ENCODE results near the gene PLEKHA5. TPM values are rescaled to one million over a fixed set of nuclear protein-coding genes. Genes with fewer than 3 reads are reported as not detected.

Gene PLEKHA5
- total and polyA plus RNA-seq, 11 donors, result 18.1 to 72.2 (median 58.2) TPM

DNA sequence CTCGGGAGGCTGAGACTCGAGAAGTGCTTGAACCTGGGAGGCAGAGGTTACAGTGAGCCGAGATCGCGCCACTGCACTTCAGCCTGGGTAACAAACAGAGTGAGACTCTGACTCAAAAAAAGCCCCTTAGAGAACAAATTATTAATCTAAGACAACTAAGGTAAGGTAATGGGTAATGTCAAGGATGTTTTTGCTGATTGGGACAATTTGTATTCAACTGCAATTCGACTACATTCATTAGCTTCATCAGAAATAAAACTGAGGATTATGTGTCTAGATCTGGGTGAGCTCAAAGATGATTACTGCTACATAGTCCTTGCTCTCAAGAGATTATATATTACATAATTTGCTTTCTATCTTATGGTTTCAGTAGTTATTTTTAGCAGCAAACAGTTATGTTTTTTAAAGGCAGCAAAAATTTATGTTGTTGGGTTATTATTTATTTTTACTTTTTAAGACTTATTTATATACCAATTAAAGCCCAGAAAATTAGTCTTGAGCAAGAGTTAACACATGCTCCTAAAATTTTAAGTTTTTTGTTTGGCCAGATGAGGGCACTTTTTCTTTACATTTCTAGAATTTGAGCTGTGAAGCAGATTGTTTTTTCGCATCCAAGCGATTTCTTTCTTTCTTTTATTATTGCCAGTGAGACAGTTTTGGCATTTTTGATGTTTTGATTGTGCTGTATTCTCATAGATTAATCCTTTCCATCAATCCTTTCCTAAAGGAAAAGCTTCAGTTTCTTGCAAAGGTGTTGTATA is 52.3 kb downstream of the PLEKHA5 start:
- ATAC-seq (no peak), DNase-seq (no peak)
- Histone ChIP-seq H3K27ac (peak overlapping the region in 9 of 12 donors; percentile 1 to 64 (median 53)), H3K27me3 (no peaks in the 10 kb centered on the region), H3K36me3 (no peaks in the 10 kb centered on the region), H3K4me1 (peaks cover 0 to 49% (median 20%) of the 10 kb centered on the region in 12 donors), H3K9me3 (no peaks in the 10 kb centered on the region), H3K4me3 (no peak overlapping the region)
- 82 to 90% (median 85%) methylated on average over 8 of the region's 8 CpGs for WGBS, 4 donors
- intact Hi-C loops (cut with DNase I), result loop anchor here (2.0 to 10.0 kb wide), 14 partner anchors 47 to 927 kb away; no protein-coding TSS in a partner anchor
- TF ChIP-seq, protein P1, sequence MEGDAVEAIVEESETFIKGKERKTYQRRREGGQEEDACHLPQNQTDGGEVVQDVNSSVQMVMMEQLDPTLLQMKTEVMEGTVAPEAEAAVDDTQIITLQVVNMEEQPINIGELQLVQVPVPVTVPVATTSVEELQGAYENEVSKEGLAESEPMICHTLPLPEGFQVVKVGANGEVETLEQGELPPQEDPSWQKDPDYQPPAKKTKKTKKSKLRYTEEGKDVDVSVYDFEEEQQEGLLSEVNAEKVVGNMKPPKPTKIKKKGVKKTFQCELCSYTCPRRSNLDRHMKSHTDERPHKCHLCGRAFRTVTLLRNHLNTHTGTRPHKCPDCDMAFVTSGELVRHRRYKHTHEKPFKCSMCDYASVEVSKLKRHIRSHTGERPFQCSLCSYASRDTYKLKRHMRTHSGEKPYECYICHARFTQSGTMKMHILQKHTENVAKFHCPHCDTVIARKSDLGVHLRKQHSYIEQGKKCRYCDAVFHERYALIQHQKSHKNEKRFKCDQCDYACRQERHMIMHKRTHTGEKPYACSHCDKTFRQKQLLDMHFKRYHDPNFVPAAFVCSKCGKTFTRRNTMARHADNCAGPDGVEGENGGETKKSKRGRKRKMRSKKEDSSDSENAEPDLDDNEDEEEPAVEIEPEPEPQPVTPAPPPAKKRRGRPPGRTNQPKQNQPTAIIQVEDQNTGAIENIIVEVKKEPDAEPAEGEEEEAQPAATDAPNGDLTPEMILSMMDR (IDR thresholded peaks at IDR 0.05), result peak in 5 of 12 donors; percentile 10 to 26 (median 13)
- TF ChIP-seq POLR2A (IDR thresholded peaks at IDR 0.05), result no peak

DNA sequence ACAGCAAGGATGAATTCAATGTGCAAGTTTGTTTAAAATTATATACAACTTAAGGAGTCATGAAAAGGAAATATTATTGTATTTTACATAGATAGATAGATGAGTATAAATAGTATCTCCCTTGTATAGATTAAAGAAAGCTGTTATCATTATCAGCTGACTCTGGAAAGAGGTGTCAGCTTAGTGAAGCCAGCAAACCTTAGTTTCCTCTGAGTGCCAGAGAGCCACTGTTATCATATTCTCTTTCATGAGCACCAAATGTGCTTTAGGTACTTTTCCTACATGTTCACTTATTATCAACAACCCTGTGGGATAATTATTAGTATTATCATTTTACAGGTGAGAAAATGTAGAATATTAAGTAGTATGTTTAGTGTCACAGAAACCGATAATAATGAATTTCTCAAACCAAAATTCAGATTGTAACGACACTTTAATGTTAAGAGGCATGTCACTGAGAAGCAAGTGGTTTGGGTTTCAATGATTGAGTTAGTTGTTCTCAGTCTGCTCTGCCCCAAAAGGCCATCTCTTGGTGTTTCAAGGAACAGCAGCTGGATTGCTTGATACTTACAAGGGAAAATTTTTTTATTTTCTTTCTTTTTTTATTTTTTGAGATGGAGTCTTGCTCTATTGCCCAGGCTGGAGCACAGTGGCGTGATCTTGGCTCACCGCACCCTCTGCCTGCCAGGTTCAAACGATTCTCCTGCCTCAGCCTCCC is 53.7 kb downstream of the PLEKHA5 start:
- no peaks in the 10 kb centered on the region for H3K9me3 ChIP-seq
- no peak overlapping the region for H3K4me3 ChIP-seq
- 78 to 86% (median 79%) methylated on average over 5 of the region's 5 CpGs for WGBS, 4 donors
- TF ChIP-seq, protein P1 (IDR thresholded peaks at IDR 0.05), result peak in 7 of 12 donors; percentile 7 to 42 (median 27)
- no peak for TF ChIP-seq POLR2A (IDR thresholded peaks at IDR 0.05)
- H3K4me1 ChIP-seq, result peaks cover 0 to 50% (median 19%) of the 10 kb centered on the region in 12 donors
- no peak for DNase-seq
- H3K27me3 ChIP-seq, result no peaks in the 10 kb centered on the region
- H3K36me3 ChIP-seq, result no peaks in the 10 kb centered on the region
- H3K27ac ChIP-seq, result peak overlapping the region in 10 of 12 donors; percentile 13 to 64 (median 51)
- intact Hi-C loops (cut with DNase I), result loop anchor here (2.0 to 10.0 kb wide), 13 partner anchors 48 to 928 kb away; no protein-coding TSS in a partner anchor
- ATAC-seq, result peak; percentile 27 to 59 (median 36)

DNA sequence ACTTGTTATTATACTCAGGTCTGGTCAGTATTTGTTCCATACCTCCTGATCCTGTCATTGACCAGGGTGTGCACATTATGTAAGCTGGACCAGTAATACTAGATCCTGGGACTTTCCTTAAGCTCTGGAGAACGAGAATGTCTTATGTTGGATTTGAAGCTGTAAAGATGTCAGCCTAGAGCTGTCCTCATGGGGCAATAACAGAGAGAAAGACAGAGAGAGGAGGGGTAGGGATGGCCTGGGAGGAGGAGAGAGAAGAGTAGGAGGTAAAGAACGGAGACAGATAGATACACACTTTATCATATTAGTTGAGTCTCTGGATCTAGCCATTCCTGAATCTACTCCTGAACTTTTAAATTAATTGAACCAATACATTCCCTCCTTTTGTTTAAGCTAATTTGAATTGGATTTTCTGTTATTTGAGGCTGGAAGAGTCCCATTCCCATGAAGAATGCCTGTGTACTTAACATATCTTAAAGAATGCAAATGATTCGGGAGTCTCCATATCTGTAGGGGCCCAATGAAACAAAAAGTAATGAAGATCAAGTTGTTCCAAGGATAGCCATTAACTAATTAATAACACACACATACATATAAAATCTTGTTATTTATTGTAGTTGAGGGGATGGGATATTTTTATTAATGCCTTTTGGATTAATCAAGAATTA is 55.9 kb downstream of the PLEKHA5 start:
- Histone ChIP-seq H3K9me3 (no peaks in the 10 kb centered on the region), H3K36me3 (no peaks in the 10 kb centered on the region), H3K4me1 (peaks cover 2 to 64% (median 25%) of the 10 kb centered on the region in 12 donors), H3K27me3 (no peaks in the 10 kb centered on the region), H3K4me3 (no peak overlapping the region), H3K27ac (peak overlapping the region in 9 of 12 donors; percentile 1 to 65 (median 50))
- intact Hi-C loops (cut with DNase I), result loop anchor here (2.0 to 10.0 kb wide), 21 partner anchors 51 to 938 kb away; no protein-coding TSS in a partner anchor
- no peak for TF ChIP-seq POLR2A (IDR thresholded peaks at IDR 0.05)
- TF ChIP-seq, protein P1 (IDR thresholded peaks at IDR 0.05), result no peak
- ATAC-seq, result peak in 1 of 4 donors; percentile 23
- DNase-seq, result no peak
- 45 to 59% (median 48%) methylated on average over 3 of the region's 3 CpGs for WGBS, 4 donors

Data from heart left ventricle (tissue), 16 donors.